VCaP (cell line): ENCODE measurements around the gene DAD1.
"Not testable (repeated sequence)": the region's sequence is repeated elsewhere in the genome, so short reads cannot be mapped to it uniquely, and the experiment has no call there.

Experiments
- H3K27ac ChIP-seq: fragments of 450-650 bp; 2 replicates; pipeline ENCODE4 v1.5.1; 2017
- TF ChIP-seq, protein P1 (sequence below): fragments of 450-650 bp; conservative IDR thresholded peaks from 2 replicates; pipeline ENCODE4 v1.5.1; 2017; ENCODE audit warnings: mild to moderate bottlenecking, moderate library complexity

The DAD1 gene

DNA sequence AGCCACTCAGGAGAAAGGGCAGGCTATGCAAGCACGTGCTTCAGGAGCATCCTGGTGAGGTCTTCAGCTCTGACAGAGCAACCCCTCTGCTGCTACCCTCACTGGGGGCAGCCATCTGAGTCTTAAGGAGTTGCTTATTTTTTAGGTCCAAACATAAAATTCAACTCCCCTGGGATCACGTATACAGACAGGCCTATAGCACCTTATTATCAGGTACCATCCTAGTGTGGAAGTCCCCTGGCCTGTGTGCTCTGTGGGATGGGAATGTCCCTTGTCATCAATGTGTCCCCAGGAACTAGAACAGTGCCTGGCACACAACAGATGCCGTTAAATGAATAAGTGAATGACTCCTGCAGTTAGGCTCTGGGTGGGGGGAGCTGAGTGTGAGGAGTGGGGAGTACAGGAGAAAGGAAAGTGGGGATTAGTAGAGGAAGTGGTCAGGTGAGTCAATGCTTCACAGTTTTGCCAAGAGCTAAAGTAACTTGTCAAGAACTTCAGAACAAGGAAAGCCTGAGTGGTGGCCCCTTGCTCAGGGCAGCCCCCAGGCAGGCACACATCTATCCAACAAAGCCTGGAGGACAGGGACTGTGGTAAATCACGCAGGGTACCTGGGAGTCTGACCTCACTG is 33.5 kb downstream of the DAD1 start:
- TF ChIP-seq, protein P1, sequence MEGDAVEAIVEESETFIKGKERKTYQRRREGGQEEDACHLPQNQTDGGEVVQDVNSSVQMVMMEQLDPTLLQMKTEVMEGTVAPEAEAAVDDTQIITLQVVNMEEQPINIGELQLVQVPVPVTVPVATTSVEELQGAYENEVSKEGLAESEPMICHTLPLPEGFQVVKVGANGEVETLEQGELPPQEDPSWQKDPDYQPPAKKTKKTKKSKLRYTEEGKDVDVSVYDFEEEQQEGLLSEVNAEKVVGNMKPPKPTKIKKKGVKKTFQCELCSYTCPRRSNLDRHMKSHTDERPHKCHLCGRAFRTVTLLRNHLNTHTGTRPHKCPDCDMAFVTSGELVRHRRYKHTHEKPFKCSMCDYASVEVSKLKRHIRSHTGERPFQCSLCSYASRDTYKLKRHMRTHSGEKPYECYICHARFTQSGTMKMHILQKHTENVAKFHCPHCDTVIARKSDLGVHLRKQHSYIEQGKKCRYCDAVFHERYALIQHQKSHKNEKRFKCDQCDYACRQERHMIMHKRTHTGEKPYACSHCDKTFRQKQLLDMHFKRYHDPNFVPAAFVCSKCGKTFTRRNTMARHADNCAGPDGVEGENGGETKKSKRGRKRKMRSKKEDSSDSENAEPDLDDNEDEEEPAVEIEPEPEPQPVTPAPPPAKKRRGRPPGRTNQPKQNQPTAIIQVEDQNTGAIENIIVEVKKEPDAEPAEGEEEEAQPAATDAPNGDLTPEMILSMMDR: no peak

DNA sequence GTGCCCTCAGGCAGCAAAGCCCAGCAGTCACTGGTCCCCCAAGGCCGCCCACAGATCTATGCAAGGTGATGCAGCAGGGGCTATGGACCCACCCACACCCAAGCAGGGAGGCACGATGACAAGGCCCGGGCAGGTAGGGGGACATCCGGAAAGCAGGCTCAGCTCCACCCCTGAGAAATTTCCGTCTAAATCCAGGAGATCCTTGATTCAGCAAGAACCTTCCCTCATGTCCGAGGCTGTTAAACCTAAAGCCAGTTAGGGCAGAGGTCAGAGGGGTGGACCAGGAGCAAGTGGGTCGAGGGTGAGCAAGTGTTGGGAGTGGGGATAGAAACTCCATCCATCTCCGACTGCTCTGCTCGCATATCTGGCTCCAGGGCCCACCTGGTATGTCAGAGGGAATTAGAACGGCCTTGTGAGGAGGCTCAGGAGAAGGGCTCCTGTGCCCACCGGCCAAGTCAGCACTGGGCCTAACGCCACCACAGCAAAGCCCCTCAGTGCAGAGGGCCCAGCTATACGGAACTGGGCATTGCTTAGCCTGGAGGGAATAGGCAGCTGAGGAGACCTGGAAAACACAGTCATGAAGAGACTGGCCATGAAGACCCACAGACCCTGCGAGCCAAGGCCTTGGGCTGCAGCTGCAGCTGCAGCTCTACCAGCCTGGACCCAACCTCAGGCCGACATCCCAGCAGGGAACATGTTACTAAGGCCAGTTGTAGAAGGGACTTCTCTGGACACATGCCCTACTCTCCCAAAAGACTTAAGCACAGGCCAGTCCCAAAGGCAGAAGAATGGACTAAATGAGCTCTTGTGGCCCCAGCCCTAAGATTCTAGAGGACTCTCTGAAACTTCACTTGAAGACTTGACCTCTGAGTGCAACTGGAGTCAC is 34.3 kb downstream of the DAD1 start:
- no peak overlapping the region for H3K27ac ChIP-seq
- TF ChIP-seq, protein P1: no peak

More for the DNA sequence above, 33.5 kb downstream of the DAD1 start:
- no peak overlapping the region for H3K27ac ChIP-seq

DNA sequence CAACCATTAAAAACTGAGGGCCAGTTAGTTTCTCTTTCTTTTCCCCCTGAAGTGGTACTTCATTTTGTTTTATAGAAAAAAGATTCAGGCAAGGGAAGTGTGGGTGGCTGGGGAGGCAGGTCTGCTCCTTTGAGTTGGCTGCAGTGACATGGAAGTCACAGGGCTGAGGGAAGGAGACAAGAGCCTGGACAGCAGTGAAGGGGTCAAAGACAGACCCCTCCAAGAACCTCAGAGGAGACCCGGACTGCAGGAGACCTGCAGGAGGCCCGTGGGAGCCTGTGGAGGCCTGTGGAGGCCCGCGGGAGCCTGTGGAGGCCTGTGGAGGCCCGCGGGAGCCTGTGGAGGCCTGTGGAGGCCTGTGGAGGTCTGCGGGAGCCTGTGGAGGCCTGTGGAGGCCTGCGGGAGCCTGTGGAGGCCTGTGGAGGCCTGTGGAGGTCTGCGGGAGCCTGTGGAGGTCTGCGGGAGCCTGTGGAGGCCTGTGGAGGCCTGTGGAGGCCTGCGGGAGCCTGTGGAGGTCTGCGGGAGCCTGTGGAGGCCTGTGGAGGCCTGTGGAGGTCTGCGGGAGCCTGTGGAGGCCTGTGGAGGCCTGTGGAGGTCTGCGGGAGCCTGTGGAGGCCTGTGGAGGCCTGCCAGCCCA is 35.0 kb downstream of the DAD1 start:
- H3K27ac ChIP-seq: not testable (repeated sequence)

DNA sequence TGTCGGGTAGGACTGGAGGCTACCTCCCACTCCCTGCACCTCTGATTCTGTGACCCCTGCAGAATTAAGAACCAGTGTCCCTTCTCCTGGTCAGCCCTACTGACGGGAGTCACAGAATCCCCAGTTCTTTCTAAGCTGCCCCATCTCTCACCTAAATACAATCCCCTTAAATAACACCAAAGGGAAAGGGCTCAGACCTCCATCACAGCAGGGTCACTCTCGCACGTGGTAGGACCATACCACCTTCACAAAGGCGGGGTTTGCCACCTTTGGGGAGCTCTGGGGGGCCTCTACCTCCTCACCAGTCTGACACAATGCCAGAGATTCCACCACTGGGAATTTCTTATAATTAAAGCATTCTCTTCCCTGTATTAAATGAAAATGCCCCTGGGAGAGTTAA is 35.6 kb downstream of the DAD1 start:
- no peak overlapping the region for H3K27ac ChIP-seq
- TF ChIP-seq, protein P1: no peak

DNA sequence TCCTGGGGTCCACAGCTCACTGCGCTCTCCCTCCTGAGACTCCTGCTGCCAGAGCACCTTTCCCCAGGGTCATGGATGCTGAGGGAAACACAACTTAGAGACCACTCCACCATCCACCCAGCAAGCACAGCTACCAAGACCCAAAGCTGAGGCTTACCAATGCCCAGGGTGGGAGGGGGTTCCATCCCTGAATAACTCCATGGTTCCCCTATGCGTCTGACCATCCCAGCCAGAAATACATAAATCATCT is 36.3 kb downstream of the DAD1 start:
- no peak overlapping the region for H3K27ac ChIP-seq
- TF ChIP-seq, protein P1: no peak

DNA sequence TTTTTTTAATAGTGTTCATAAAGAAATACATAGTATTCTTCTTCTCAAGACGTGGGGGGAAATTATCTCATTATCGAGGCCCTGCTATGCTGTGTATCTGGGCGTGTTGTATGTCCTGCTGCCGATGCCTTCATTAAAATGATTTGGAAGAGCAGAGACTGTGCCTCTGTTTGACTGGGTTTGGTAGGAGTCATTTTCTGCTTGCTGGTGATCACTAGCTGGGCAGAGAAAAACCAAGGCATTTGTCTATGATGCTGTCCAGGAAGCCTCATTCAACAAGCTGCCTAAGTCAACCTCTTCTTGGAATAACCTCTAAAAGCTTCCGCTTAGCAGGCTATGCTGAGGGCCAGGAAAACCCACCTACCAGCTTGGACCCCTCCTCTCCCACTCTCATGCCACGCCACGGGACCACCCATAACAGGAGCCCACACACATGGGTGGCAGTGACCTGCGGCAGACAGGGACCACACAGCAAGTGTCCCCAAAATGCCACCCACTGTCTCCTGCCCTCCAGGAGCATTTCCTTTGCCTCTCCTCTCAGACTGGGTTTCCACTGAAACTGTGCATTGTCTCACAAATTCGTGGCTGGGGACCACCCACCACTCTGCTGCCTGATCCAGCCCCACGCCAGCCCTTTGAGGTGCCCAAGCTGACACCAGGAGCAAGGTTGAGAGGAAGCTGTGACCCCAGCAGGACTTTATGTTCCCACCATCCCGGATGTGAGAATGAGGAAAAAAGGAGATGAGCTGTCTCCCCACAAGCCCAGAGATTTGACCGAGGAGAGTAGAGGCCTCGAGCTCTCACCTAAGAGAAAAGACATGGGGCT is 36.8 kb downstream of the DAD1 start:
- no peak overlapping the region for H3K27ac ChIP-seq
- TF ChIP-seq, protein P1: no peak

DNA sequence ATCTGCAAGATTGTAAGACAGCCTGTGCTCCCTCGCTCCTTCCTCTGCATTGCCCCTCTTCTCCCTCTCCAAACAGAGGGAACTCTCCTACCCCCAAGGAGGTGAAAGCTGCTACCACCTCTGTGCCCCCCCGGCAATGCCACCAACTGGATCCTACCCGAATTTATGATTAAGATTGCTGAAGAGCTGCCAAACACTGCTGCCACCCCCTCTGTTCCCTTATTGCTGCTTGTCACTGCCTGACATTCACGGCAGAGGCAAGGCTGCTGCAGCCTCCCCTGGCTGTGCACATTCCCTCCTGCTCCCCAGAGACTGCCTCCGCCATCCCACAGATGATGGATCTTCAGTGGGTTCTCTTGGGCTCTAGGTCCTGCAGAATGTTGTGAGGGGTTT is 37.4 kb downstream of the DAD1 start:
- TF ChIP-seq, protein P1: no peak

More for the DNA sequence above, 37.4 kb downstream of the DAD1 start:
- no peak overlapping the region for H3K27ac ChIP-seq
